Measurements from ENCODE around the gene FAM83E.

FAM83E gene

GRCh38 chr19:48614436-48615230 lies at the start of gene FAM83E:
Gene FAM83E (minus strand): TSS chr19:48615076. CDS start chr19:48613372, 1,704 bp downstream.
- DNase-seq, result peak in 1 of 2 donors; percentile 64
- no peak within 1 kb of the TSS for H3K27ac ChIP-seq
- intact Hi-C loops (cut with DNase I; ENCODE audit: low total_unique reads), result no loop called here
- H3K36me3 ChIP-seq, result peaks cover 24 to 33% (median 31%) of the 10 kb centered on the region in 3 donors
- no peak within 1 kb of the TSS for H3K4me3 ChIP-seq
- no peak for TF ChIP-seq CTCF (IDR thresholded peaks at IDR 0.05)
- peaks cover 0 to 49% (median 16%) of the 10 kb centered on the region in 4 donors for H3K4me1 ChIP-seq
- no peaks in the 10 kb centered on the region for H3K9me3 ChIP-seq
- no peaks in the 10 kb centered on the region for H3K27me3 ChIP-seq

GRCh38 chr19:48664476-48664875 lies 49.6 kb upstream of the FAM83E start:
- H3K36me3 ChIP-seq, result no peaks in the 10 kb centered on the region
- H3K4me3 ChIP-seq, result no peak overlapping the region
- peaks cover 0 to 9% (median 4%) of the 10 kb centered on the region in 4 donors for H3K4me1 ChIP-seq
- H3K27me3 ChIP-seq, result no peaks in the 10 kb centered on the region
- H3K27ac ChIP-seq, result no peak overlapping the region
- no peak for DNase-seq
- no peaks in the 10 kb centered on the region for H3K9me3 ChIP-seq
- intact Hi-C loops (cut with DNase I; ENCODE audit: low total_unique reads), result no loop called here
- TF ChIP-seq CTCF (IDR thresholded peaks at IDR 0.05), result no peak

GRCh38 chr19:48663667-48664066 lies 48.8 kb upstream of the FAM83E start:
- Histone ChIP-seq H3K36me3 (no peaks in the 10 kb centered on the region), H3K27me3 (no peaks in the 10 kb centered on the region), H3K27ac (no peak overlapping the region), H3K4me1 (peaks cover 0 to 9% (median 4%) of the 10 kb centered on the region in 4 donors), H3K9me3 (no peaks in the 10 kb centered on the region), H3K4me3 (no peak overlapping the region)
- TF ChIP-seq CTCF (IDR thresholded peaks at IDR 0.05), result no peak
- intact Hi-C loops (cut with DNase I; ENCODE audit: low total_unique reads), result no loop called here
- no peak for DNase-seq

GRCh38 chr19:48661711-48662090 lies 46.8 kb upstream of the FAM83E start:
- no peaks in the 10 kb centered on the region for H3K36me3 ChIP-seq
- no peaks in the 10 kb centered on the region for H3K9me3 ChIP-seq
- H3K4me1 ChIP-seq, result peaks cover 0 to 9% (median 4%) of the 10 kb centered on the region in 4 donors
- intact Hi-C loops (cut with DNase I; ENCODE audit: low total_unique reads), result no loop called here
- TF ChIP-seq CTCF (IDR thresholded peaks at IDR 0.05), result no peak
- no peak for DNase-seq
- no peak overlapping the region for H3K4me3 ChIP-seq
- no peaks in the 10 kb centered on the region for H3K27me3 ChIP-seq
- H3K27ac ChIP-seq, result no peak overlapping the region

GRCh38 chr19:48660852-48661710 lies 46.2 kb upstream of the FAM83E start:
- peaks cover 0 to 9% (median 4%) of the 10 kb centered on the region in 4 donors for H3K4me1 ChIP-seq
- peak overlapping the region in 1 of 2 donors; percentile 7 for H3K27ac ChIP-seq
- no peak overlapping the region for H3K4me3 ChIP-seq
- H3K9me3 ChIP-seq, result no peaks in the 10 kb centered on the region
- no peaks in the 10 kb centered on the region for H3K36me3 ChIP-seq
- H3K27me3 ChIP-seq, result no peaks in the 10 kb centered on the region
- DNase-seq, result peak; percentile 85 to 89
- intact Hi-C loops (cut with DNase I; ENCODE audit: low total_unique reads), result no loop called here
- TF ChIP-seq CTCF (IDR thresholded peaks at IDR 0.05), result no peak
